Transverse colon (tissue), 4 donors: Measurements from ENCODE around the gene GLA.

Source experiments
- CTCF ChIP-seq, 5 experiments: fragments of 200-600 bp in 3 of 5; fragments of 450-650 bp in 2 of 5; sonication (generic) in 3 of 5; IDR thresholded peaks; 1 replicate in 2 of 5; 2 replicates in 3 of 5; pipeline ENCODE4 v1.5.1; 2016 to 2017; ENCODE audit warnings: antibody characterized with exemption in 5 of 5, inconsistent platforms in 3 of 5, mild to moderate bottlenecking in 2 of 5, moderate library complexity in 1 of 5
- POLR2A ChIP-seq: fragments of 450-650 bp; IDR thresholded peaks from one replicate; pipeline ENCODE4 v1.6.1; 2016; ENCODE audit warnings: antibody characterized with exemption, mild to moderate bottlenecking, moderate library complexity
- POLR2AphosphoS5 ChIP-seq, 3 donors: sonication (generic); formaldehyde crosslinking; IDR thresholded peaks; one replicate each; pipeline ENCODE4 v1.6.1; 2016; ENCODE audit warnings: antibody characterized with exemption in 3 of 3

GRCh38 chrX:101416691-101417090 lies 9.0 kb upstream of the GLA start:
- no peak for TF ChIP-seq CTCF (IDR thresholded peaks at IDR 0.05)
- TF ChIP-seq POLR2A, result no peak
- TF ChIP-seq POLR2AphosphoS5 (IDR thresholded peaks at IDR 0.05), result no peak
